Activated gamma-delta T cell treated with Interleukin-2 at 50 U/mL for 16 hours (primary cell): Measurements from ENCODE around the gene MAP4K1.
A peak's percentile ranks its signal among the peaks of the same experiment; 100 is the strongest.
"Not testable (repeated sequence)": the region's sequence is repeated elsewhere in the genome, so short reads cannot be mapped to it uniquely, and the experiment has no call there.

Experiments
- DNase-seq: peaks from one replicate; pipeline ENCODE4 v3.0.0-alpha.2; 2020

Gene MAP4K1

DNA sequence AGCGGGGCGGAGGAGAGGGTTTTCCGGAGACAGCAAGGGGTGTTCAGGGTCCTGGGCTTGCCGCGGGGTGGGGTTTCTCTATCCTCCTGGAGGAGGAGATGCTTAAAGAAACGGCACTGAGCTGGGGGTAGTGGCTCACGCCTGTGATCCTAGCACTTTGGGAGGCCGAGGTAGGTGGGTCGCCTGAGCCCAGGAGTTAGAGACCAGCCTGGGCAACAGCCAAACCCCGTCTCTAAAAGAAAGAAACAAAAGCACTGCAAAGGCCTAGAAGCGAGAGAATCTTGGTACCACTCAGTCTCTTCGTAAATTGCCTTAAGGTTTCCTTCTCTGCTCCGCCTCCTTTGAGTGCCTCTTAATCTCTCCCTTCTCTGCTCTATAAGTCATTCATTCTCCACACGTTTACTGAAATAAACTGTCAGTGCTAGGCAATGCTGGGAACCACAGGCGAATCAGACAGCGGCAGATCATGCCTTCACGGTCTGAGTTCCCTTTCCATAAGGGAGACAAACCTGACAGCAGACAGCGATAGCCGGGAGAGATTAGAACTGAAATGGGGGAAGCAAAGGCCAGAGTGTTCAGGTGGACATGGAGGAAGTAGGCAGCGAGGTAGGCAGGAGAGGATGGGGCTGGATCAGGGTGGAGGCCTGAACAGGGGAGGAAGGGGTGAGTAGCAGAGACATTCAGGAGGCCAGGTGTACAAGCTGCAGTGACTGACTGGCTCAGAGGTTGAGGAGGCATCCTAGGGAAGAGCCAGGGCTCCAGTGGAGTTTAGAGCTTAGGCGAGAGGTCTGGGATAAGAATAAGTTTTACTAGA lies 1.8 kb upstream of the MAP4K1 start:
- DNase-seq = no peak

DNA sequence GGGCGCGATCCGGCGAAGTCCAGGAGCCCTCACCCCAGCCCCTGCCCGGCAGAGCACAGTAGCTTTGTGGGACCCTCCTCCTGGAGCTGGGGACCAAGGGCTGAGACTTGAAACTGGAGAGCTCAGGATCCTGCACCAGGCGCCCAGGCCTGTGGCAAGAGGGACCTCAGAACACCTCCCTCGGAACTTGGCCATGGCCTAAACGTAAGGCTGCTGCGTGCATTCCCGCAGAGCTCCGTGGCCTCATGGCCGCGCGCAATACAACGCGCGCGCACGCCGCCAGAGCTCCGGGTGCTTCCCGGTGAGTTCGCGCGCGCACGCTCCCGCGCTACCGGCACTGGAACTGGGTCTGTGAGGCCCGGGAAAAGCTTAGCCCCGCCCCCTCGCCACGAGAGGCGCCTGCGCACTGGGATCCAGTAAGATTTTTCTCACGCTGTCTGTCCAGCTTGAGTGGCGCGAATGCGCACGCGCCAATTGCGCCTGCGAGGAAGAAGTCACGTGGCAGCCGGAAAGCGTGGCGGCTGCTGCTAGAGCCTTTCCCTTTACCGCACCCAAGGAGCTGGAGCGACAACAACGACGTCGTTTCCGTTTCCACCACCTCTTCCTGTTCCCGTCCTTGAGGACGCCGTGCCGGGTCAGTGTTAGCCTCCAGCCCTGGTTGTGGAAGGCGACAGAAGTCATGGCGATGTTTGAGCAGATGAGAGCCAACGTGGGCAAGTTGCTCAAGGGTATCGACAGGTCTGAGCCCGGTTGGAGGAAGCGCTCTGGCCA lies 1.0 kb upstream of the MAP4K1 start, which contains the start of gene EIF3K:
Gene EIF3K, plus strand, starts transcription at position 599 of the 771 bp plus-strand sequence. Its CDS starts 81 bp downstream, at position 680.
- peak; percentile 96 for DNase-seq

DNA sequence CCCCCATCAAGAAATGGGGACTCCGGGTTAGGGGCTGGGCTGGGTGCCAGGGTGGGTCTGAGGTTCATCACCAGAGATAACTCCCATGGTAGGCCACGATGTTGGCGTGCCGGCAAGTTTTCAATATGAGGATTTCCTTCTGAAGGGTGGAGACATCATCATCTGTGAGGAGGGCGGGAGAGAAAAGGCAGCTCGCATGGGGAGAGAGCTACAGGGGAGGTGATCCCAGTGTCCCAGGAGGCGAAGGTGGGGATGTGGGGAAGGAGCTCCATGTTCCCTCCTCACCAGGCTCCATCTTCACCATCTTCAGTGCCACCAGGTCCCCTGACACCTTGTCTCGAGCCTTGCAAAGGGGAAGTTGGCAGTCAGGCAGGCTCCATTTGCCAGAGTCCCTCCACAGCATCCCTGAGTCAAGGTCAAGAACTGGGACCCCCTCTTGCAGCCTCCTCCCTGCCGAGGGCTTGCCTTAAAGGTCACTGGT lies 430 bp downstream of the MAP4K1 start:
- DNase-seq = no peak

DNA sequence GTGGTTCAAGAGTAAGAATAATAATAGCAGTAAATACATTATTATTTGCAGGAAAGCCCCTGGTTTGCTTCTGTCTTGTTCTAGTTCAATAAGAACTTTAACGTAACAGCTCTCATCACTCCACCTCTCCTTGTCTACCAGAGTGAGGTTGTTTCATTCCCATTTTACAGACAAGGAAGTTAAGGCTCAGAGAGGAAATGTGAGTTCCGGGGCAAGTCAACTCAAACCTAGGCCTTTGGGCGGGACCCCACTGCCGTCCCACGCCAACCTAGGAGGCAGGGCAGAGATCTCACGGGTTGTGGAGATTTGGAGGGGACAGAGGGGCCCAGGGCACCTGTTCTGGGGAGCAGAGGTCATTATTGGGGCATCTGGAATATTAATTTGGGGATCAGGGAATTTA lies 1.5 kb downstream of the MAP4K1 start:
- DNase-seq = no peak

DNA sequence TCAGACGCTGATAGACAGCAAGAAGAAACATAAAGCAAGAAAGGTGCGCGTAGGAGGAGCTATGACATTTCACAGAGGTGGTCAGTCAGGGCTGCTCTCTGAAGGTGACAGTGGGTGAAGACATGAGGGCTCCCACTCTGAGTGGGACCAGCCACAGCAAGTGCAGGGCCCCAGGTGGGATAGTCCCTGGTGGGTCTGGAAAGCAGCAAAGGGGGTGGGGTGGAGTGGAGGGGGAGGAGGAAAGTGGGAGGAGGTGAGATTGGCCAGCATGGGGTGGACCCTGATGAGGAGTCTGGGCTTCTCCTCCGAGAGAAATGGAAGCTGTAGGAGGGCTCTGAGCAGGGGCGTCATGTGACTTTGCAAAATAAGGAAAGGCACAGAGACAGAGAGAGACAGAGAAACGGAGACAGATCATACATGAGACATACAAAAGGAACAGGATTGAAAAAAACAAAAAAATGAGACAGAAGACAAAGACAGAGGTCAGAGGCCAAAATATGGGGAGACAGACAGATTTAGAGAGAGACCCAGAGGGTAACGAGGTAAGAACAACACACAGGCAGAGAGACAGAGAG lies 2.7 kb downstream of the MAP4K1 start:
- DNase-seq = no peak

DNA sequence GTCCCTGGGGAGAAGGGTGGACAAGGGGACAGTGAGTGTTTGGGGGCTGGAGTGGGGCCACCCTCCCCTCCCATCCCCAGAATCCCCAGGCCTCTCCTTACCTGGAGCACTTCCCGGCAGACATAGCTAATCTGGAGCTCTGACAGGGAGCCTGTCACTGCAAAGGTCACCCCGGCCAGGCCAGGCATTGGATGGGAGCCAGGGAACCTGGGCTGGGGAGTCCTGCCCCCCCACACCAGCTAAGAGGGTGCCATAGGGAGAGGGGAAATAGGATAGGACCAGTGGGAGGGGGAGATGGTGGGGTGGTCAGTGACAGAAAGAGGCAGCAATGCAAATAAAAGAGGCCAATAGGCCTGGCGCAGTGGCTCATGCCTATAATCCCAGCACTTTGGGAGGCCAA lies 3.5 kb downstream of the MAP4K1 start:
- DNase-seq = no peak

DNA sequence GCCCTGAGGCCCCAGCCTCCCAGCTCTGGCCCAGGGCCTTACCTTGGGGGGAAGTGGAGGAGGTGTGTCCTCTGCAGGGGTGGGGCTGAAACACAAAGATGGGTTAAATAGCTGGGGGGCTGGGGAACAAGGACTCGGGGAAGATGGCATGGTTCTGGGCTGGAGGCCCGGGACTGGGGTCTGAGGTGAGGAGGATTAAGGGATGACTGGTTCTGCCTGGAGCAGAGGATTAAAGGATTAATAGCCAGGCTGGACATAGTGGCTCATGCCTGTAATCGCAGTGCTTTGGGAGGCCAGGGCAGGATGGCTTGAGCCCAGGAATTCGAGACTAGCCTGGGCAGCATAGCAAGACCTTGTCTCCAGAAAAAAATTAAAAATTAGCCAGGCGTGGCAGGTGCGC lies 11.6 kb downstream of the MAP4K1 start:
- DNase-seq = no peak

DNA sequence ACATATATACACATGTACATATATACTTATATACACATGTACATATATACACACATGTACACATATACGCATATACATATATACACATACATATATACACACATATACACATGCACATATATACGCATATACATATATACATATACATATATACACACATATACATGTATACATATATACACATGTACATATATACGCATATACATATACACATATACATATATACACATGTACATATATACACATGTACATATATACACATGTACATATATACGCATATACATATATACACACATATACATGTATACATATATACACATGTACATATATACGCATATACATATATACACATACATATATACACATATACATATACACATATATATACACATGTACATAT lies 14.9 kb downstream of the MAP4K1 start:
- DNase-seq = not testable (repeated sequence)

DNA sequence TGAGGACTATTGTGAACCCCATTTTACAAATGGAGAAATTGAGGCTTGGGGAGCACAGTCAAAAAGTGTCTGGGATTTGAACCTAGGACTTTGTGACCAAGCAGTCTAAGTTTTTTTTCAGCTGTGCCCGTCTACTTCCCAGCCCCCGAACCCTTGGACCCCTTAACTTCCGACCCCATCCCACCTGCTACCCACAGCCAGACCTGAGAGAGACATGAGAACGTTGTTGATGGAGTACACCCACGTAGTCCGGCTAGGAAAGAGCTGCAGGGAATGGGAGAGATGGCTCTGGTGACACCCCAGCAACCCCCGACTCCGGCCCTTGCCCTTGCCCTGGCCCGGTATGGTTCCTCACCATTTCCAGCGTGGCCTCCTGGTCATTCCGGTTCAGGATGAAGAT lies 18.0 kb downstream of the MAP4K1 start:
- no peak for DNase-seq

DNA sequence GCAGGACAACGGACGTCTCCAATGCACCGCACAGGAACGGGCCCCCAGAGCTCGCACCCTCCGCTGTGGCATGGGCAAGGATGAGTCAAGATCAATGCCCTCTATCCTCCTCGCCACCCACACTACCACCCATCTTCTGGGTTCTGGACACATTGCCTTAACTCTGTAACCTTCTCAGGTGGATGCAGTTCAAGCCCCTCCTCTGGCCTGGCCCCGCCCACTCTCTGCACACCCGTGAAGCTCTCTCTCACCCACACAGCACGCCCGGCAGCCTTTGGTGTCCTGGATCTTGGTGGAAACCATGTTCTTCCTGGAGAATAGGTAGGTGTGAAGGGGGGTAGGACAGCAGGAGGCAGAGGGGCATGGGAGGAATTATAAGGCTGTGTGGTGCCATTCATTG lies 20.7 kb downstream of the MAP4K1 start:
- no peak for DNase-seq

DNA sequence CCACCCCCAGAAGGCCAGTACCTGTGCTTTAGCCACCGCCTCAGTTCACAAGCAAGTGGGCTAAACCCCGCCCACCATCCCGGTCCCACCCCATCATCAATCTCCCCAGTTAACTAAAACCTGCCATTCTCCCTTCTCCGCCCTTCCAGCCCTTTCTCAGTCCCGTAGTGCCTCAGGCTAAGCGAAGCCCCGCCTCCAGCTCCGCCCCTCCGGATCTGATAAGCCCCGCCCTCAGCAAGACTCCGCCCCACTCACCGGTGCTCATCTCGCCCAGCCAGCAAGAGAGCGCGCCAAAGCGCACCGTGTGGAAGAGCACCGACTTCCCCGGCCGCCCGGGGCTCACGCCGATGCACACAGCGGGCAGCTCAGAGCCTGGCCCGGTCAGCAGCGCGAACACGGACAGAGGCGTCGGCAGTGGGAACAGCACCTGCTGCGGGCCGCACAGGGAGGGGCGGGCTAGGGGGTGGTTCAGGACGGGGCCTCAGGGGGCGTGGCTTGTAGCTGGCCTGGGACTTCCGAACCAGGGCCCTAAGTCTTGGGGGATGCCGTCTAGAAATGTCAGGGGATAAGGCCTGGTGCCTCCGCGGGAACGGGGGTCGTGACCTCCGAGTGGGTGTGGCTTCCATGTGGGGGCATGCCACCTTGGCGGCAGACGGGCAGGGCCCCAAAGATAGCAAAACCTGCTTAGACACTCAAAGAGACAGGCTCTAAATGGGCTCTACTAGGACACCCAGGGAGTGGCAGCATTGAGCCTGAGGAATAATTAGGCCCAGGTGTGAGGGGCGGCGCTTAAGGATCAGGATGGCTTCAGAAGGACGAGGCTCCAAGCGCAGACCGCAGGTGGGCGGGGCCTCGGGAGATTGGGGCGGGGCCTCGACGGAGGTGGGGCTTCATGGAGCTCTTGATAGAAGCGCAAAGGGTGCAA lies 21.4 kb downstream of the MAP4K1 start:
- DNase-seq = no peak

DNA sequence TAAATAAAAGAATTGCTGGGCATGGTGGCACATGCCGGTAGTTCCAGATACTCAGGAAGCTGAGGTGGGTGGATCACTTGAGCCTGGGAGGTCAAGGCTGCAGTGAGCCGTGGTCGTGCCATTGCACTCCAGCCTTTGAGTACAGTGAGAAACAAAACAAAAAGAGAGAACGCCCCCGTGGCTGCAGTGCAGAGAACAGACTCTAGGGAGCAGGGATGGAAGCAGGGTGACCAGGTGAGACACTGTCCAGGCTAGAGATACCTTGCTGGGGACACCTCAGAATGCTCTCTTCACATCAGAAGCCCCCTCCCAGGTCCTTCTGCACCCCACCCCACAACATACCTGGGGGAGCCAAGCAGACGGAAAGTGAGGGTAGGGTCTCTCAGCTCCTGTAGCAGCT lies 24.8 kb downstream of the MAP4K1 start:
- DNase-seq = no peak

DNA sequence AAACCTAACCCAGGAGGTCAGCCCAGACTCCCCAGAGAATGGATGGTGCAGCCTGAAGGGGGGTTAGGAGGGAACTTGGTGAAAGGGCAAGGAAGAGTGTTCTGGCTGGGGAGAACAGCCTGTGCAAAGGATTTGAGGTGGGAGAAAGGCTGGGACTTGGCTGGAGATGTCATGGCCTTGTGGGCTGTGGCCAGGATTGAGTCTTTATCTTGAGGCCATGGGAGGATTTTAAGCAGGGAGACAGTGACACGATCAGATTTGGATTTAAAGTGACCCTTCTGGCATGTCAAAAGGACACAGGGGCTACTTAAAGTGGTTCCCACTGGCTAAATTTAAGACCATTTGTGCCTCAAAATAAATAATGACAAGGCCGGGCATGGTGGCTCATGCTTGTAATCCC lies 29.7 kb downstream of the MAP4K1 start:
- no peak for DNase-seq

DNA sequence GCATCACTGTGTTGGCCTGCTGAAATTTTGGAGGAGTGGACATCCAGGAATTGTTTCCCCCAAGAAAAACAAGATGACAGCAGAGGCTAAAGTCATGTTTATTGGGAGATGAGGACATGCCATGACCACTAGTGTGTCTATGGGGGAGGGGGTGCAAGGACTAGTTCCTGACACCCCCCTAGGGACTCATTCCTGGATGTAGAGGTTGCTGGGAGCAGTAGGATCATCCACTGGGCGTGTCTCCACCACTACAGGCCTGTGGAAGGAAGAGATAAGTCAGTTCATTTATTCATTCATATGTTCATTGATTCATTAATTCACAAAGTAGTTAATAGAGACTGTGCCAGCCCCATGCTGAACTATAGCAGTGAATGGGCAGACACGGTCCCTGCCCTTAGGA lies 30.2 kb downstream of the MAP4K1 start:
- DNase-seq = no peak

DNA sequence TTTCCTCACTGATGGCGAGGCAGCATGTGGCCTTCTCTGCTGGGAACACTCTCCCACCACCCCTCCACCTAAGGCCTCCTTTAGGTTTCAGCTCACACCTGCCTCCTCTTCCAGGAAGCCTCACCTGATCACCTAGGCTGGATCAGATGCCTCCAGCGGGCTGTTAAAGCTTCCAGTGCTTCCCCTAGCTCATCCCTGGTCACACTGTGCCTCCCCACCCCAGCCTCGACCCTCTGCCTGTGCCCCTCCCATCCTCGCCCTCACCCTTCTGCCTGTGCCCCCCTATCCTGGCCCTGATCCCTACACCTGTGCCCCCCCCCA lies 33.8 kb downstream of the MAP4K1 start:
- DNase-seq = no peak

DNA sequence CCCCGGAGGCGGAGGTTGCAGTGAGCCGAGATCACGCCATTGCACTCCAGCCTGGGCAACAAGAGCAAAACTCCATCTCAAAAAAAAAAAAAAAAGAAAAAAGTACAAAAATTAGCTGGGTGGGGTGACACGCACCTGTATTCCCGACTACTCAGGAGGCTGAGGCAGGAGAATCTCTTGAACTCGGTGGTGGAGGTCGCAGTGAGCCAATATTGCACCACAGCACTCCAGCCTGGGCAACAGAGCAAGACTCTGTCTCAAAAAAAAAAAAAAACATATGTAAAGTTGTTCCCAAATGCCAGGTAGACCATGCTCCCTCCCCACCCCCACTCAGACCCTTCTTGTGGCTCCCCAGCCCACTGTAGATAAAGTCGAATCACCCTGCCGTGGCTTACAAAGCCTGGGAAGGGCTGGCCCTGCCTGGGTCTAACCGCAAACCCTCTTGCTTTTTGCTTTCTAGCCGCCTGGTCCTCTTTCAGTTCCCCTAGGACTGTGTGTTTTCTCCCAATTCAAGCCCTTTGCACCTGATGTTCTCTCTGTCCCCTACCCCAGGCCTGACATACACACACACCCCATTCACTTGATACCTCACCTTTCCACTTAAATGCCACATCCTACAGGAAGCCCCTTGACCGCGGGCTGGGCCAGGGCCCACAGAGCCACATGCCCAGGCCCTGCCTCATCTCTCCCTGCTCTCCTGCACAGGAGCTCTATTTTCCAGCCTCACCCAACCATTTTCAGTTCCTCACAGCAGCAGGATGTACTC lies 34.4 kb downstream of the MAP4K1 start:
- no peak for DNase-seq

DNA sequence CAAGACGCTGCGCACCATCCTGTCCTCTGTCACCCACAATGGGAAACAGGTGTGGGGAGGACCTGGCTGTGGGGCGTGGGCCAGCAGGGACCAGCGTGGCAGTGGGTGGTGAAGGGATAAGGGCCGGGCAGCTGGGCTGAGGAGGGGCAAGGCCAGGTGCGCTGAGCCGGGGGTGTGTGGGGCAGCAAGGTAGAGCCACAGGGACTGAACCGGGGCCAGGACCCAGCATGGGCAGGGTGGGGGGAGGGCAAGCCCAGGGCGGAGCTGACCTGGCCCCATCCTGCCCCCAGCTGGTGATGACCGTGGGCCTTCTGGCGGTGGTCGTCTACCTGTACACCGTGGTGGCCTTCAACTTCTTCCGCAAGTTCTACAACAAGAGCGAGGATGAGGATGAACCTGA lies 37.7 kb downstream of the MAP4K1 start:
- no peak for DNase-seq

DNA sequence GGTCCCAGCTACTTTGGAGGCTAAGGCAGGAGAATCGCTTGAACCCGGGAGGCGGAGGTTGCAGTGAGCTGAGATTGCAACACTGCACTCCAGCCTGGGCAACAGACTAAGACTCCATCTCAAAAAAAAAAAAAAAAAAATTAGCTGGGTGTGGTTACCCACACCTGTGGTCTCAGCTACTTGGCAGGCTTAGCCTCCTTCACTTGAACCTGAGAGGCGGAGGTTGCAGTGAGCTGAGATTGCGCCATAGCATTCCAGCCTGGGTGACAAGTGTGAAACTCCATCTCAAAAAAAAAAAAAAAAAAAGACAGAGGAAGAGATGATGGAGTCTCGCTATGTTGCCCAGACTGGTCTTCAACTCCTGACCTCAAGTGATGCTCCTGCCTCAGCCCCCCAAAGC lies 38.4 kb downstream of the MAP4K1 start:
- peak; percentile 29 for DNase-seq

DNA sequence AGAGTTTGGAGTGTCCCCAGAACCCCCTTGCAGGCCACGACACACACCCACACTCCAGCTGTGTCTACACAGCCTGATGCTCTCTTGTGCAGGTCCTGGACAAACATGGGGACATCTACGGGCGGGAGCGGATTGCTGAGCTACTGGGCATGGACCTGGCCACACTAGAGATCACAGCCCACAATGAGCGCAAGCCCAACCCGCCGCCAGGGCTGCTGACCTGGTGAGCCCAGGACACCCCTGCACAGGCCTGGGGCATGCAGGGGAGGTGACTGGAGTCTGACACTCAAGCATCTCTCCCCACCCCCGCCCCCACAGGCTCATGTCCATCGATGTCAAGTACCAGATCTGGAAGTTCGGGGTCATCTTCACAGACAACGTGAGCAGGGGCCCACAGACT lies 39.9 kb downstream of the MAP4K1 start:
- no peak for DNase-seq

DNA sequence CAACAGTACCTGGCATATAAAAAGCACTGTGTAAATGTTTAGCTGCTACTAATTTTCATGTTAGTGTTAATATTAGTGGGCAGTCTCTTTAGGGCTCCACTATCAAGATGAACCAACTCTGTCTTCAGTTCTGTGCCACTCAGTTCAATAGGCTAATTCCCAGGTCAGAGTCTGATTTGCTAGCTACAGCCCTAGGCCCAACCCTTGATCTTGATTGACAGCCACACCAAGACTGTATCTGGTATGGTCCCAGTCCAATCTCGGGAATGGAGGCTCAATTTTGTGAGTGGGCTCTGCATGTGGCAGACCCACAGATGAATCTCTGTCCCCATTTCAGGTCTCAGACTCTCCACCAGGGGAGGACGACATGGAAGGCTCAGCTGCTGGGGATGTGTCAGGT lies 46.1 kb downstream of the MAP4K1 start:
- no peak for DNase-seq

DNA sequence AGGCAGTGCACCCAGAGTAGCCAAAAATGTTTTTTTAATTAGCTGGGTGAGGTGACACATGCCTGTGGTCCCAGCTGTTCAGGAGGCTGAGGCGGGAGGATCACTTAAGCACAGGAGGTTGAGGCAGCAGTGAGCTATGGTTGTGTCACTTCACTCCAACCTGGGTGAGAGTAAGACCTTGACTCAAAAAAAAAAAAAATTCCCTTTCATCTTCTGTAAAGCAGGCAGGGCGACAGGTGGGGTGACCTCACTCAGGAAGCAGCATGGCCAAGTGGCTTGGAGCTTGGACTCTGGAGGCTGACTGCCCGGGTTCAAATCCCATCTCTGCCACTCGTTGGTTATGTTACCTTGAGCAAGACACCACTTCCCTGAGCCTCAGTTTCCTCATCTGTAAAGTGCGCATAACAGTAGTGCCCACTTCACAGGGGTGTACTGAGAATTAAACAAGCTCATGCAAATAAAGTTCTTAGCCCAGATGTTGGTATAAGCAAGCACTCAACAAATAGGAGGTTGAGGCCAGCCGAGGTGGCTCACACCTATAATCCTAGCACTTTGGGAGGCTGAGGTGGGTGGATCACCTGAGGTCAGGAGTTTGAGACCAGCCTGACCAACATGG lies 48.3 kb downstream of the MAP4K1 start:
- no peak for DNase-seq

DNA sequence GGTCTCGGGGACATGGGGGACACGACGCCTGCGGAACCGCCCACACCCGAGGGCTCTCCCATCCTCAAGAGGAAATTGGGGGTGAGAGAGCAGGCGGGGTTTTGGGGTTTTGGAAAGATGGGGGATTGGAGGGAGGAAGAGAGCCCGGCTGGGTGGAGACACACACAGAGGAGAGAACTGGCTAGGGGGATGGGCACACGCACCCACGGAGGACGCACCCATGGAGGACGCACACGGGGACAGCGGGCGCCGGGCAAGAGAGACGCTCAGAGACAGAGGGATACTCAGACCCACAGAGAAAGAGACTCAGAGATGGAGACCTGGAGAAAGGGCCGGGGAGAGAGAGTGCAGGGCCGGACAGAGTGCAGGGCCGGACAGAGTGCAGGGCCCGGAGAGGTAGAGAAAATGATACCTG lies 52.1 kb downstream of the MAP4K1 start:
- no peak for DNase-seq
